GM06990 (cell line): ENCODE results near the gene UPB1.

Source experiments
- DNase-seq: peaks from one replicate; pipeline ENCODE4 v3.0.0-alpha.2; 2011; ENCODE audit not compliant: insufficient read length; ENCODE audit errors: extremely low read depth
- H3K27me3 ChIP-seq: replicated peaks from 2 replicates; pipeline ENCODE4 v1.6.0; 2011; ENCODE audit warnings: low read length; ENCODE audit not compliant: control insufficient read depth, insufficient read depth
- H3K36me3 ChIP-seq: 2 replicates; pipeline ENCODE4 v1.5.1; 2011; ENCODE audit warnings: low read length; ENCODE audit not compliant: control insufficient read depth, insufficient read depth
- H3K4me3 ChIP-seq: replicated peaks from 2 replicates; pipeline ENCODE4 v1.5.1; 2011; ENCODE audit warnings: low read depth, mild to moderate bottlenecking, control low read depth, low read length
- TF ChIP-seq, protein P1 (sequence below): IDR thresholded peaks from 2 replicates; pipeline ENCODE4 v1.5.1; 2011; ENCODE audit warnings: low read length, control low read depth, mild to moderate bottlenecking, inconsistent platforms; ENCODE audit not compliant: insufficient read depth, poor library complexity, severe bottlenecking

The UPB1 gene

GRCh38 chr22:24453853-24454252, 41.3 kb upstream of the UPB1 start:
- no peak for DNase-seq
- no peaks in the 10 kb centered on the region for H3K36me3 ChIP-seq
- TF ChIP-seq, protein P1, sequence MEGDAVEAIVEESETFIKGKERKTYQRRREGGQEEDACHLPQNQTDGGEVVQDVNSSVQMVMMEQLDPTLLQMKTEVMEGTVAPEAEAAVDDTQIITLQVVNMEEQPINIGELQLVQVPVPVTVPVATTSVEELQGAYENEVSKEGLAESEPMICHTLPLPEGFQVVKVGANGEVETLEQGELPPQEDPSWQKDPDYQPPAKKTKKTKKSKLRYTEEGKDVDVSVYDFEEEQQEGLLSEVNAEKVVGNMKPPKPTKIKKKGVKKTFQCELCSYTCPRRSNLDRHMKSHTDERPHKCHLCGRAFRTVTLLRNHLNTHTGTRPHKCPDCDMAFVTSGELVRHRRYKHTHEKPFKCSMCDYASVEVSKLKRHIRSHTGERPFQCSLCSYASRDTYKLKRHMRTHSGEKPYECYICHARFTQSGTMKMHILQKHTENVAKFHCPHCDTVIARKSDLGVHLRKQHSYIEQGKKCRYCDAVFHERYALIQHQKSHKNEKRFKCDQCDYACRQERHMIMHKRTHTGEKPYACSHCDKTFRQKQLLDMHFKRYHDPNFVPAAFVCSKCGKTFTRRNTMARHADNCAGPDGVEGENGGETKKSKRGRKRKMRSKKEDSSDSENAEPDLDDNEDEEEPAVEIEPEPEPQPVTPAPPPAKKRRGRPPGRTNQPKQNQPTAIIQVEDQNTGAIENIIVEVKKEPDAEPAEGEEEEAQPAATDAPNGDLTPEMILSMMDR, result no peak

GRCh38 chr22:24455039-24455438, 40.1 kb upstream of the UPB1 start:
- TF ChIP-seq, protein P1, result no peak
- DNase-seq, result no peak
- no peaks in the 10 kb centered on the region for H3K36me3 ChIP-seq
- no peaks in the 10 kb centered on the region for H3K27me3 ChIP-seq
- H3K4me3 ChIP-seq, result no peak overlapping the region

More at GRCh38 chr22:24453853-24454252, 41.3 kb upstream of the UPB1 start:
- H3K4me3 ChIP-seq, result no peak overlapping the region
- H3K27me3 ChIP-seq, result no peaks in the 10 kb centered on the region

GRCh38 chr22:24455751-24456426, 39.2 kb upstream of the UPB1 start:
- DNase-seq, result no peak
- H3K4me3 ChIP-seq, result no peak overlapping the region
- H3K27me3 ChIP-seq, result no peaks in the 10 kb centered on the region
- H3K36me3 ChIP-seq, result no peaks in the 10 kb centered on the region
- TF ChIP-seq, protein P1, result no peak

GRCh38 chr22:24457894-24458420, 37.2 kb upstream of the UPB1 start:
- TF ChIP-seq, protein P1, result no peak
- no peak for DNase-seq

DNA sequence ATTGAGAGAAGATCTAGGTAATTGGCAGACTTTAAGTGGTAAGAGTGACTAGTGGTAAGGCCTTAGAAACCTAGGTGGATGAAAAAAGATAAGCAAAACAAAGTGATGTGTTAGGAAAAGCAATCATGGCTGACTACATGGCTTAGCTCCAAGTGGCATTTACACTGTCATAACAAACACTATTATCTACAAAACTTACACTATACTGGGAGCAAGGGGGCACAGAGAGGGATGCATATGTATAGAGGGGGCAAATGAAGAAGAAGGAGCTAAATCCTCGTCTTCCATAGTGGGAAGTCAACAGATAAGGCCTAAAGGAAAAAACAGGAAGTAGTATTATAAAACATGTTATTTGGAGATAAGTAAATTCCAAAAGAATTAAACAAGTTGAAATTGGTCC, 35.2 kb upstream of the UPB1 start:
- TF ChIP-seq, protein P1, result no peak
- Histone ChIP-seq H3K27me3 (no peaks in the 10 kb centered on the region), H3K4me3 (no peak overlapping the region), H3K36me3 (no peaks in the 10 kb centered on the region)
- no peak for DNase-seq

More at GRCh38 chr22:24457894-24458420, 37.2 kb upstream of the UPB1 start:
- no peaks in the 10 kb centered on the region for H3K36me3 ChIP-seq
- no peaks in the 10 kb centered on the region for H3K27me3 ChIP-seq
- H3K4me3 ChIP-seq, result no peak overlapping the region
